Lower leg skin (tissue), 4 donors: ENCODE data around the gene MAN1C1. TPM values are rescaled to one million over a fixed set of nuclear protein-coding genes. Genes with fewer than 3 reads are reported as not detected.
A peak's percentile ranks its signal among the peaks of the same experiment; 100 is the strongest.

Source experiments
- DNase-seq, 2 donors: peaks; one replicate each; pipeline ENCODE4 v3.0.0-alpha.2; 2019; ENCODE audit warnings: low spot score in 2 of 2
- H3K4me3 ChIP-seq: fragments of 200-600 bp; sonication (generic); 2 replicates; pipeline ENCODE4 v1.5.1; 2017; ENCODE audit warnings: mild to moderate bottlenecking, low read depth; ENCODE audit not compliant: poor library complexity, severe bottlenecking
- POLR2A ChIP-seq, 2 donors: fragments of 450-650 bp; IDR thresholded peaks; one replicate each; pipeline ENCODE4 v1.6.1; 2016 to 2017; ENCODE audit warnings: antibody characterized with exemption in 2 of 2, mild to moderate bottlenecking in 1 of 2, moderate library complexity in 1 of 2
- WGBS, 2 donors: methylation state at CpG; one replicate each; pipeline ENCODE4 v1.1.5; 2018; 5-methylcytosine and 5-hydroxymethylcytosine counted together
- intact Hi-C: fragments of 100-400 bp; cut with DNase I; formaldehyde crosslinking; loops from one replicate; pipeline ENCODE4 v1.15.0; 2023; ENCODE audit warnings: low total_unique reads
- total RNA-seq, 4 donors: library from RNA; depleted of rRNA; stranded (reverse); fragments of >200 nt; gene quantifications; one replicate each; pipeline ENCODE4 v1.1.0, GENCODE V29; 2016
- TF ChIP-seq, protein P1 (sequence below), 3 donors: fragments of 450-650 bp; IDR thresholded peaks; one replicate each; pipeline ENCODE4 v1.5.1; 2016; ENCODE audit warnings: antibody characterized with exemption in 3 of 3, mild to moderate bottlenecking in 3 of 3, moderate library complexity in 2 of 3

Gene MAN1C1
- total RNA-seq, 4 donors from 2014 or later, result 5.9 to 7.3 (median 6.6) TPM

DNA sequence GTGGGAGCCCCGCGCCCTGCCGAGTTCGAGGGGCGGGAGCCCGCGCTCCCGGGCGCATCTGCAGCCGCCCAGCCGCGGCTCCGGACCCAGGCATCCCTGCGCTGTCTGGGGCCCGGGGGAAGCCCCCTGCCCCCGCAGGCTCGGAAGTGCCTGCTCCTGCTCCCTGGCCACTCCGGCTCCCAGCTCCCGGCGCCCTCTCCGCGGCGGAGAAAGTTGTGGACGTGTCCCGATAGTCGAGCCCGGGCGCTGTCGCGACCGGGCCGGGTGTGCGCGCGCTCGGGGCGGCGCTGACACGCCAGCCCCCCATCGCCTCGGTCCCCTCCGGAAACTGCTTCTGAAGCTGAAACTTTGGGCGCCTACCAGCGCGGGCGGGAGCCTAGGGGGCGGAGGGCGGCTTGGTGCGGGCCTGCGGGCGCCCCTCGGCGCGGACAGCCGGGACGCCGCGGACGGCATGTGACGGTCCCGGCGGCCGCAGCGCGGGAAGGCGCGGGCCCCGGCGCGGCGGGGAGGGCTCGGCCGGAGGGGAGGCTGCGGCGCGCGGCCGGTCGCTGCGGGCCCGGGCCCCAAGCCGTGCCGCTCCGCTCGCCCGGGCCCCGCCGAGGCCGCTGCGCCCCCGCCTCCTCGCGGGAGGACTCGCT lies 515 bp downstream of the MAN1C1 start:
- 0 to 3% methylated on average over 39 of the region's 94 CpGs for WGBS, 2 donors
- intact Hi-C loops, result loop anchor here (5.0 kb wide), 1 partner anchor 180 kb away; no protein-coding TSS in a partner anchor
- peak in 1 of 2 donors; percentile 86 for DNase-seq
- TF ChIP-seq POLR2A (IDR thresholded peaks at IDR 0.05), result no peak
- TF ChIP-seq, protein P1, sequence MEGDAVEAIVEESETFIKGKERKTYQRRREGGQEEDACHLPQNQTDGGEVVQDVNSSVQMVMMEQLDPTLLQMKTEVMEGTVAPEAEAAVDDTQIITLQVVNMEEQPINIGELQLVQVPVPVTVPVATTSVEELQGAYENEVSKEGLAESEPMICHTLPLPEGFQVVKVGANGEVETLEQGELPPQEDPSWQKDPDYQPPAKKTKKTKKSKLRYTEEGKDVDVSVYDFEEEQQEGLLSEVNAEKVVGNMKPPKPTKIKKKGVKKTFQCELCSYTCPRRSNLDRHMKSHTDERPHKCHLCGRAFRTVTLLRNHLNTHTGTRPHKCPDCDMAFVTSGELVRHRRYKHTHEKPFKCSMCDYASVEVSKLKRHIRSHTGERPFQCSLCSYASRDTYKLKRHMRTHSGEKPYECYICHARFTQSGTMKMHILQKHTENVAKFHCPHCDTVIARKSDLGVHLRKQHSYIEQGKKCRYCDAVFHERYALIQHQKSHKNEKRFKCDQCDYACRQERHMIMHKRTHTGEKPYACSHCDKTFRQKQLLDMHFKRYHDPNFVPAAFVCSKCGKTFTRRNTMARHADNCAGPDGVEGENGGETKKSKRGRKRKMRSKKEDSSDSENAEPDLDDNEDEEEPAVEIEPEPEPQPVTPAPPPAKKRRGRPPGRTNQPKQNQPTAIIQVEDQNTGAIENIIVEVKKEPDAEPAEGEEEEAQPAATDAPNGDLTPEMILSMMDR (IDR thresholded peaks at IDR 0.05), result no peak
- H3K4me3 ChIP-seq, result peak overlapping the region; percentile 73

DNA sequence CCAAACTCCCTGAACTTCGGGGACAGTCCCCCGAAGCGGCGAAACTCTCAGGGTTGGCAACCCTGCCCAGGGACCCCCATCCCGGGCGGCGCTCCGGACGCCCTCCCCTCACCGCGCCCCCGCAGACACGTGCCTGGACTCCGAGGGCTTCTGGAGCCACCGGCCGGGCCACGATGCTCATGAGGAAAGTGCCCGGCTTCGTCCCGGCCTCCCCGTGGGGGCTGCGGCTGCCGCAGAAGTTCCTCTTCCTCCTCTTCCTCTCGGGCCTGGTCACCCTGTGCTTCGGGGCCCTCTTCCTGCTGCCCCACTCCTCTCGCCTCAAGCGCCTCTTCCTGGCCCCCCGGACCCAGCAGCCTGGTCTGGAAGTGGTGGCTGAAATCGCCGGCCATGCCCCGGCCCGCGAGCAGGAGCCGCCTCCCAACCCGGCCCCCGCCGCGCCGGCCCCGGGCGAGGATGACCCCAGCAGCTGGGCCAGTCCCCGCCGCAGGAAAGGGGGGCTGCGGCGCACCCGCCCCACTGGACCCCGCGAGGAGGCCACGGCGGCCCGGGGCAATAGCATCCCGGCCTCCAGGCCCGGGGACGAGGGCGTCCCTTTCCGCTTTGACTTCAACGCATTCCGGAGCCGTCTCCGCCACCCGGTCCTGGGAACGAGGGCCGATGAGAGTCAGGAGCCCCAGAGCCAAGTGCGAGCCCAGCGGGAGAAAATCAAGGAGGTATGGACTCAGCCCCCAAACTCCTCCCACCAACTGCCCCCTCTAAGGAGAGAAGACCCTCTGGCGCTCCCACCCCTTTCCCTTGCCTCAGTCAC lies 1.2 kb downstream of the MAN1C1 start:
- TF ChIP-seq, protein P1 (IDR thresholded peaks at IDR 0.05), result no peak
- no peak for TF ChIP-seq POLR2A (IDR thresholded peaks at IDR 0.05)
- DNase-seq, result peak in 1 of 2 donors; percentile 87
- WGBS, 2 donors, result 7 to 15% methylated on average over 25 to 46 of the region's 66 CpGs
- intact Hi-C loops, result loop anchor here (5.0 kb wide), 1 partner anchor 179 kb away; no protein-coding TSS in a partner anchor
- peak overlapping the region; percentile 14 for H3K4me3 ChIP-seq

DNA sequence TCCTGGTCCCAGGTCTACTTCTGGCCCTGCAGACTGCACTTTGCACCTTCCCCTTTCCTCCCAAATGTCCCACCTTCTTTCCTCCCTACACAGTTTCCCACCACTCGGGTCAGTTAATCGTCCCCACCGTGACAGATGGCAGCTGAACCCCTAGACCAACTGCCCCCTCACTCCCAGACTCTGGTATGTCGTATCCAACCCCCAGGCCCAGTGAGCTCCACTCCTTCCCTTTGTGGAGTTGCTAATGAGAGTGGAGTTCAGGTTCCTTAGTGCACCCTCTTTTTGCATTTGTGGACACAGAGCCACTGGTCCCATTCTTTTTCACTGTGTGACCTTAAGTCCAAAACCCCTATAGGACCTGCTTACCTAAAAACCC lies 1.8 kb downstream of the MAN1C1 start:
- H3K4me3 ChIP-seq, result no peak overlapping the region
- intact Hi-C loops, result loop anchor here (5.0 kb wide), 1 partner anchor 179 kb away; no protein-coding TSS in a partner anchor
- DNase-seq, result peak in 1 of 2 donors; percentile 80
- TF ChIP-seq, protein P1 (IDR thresholded peaks at IDR 0.05), result no peak
- no peak for TF ChIP-seq POLR2A (IDR thresholded peaks at IDR 0.05)
- WGBS, 2 donors, result 42 to 61% methylated on average over 4 of the region's 4 CpGs

DNA sequence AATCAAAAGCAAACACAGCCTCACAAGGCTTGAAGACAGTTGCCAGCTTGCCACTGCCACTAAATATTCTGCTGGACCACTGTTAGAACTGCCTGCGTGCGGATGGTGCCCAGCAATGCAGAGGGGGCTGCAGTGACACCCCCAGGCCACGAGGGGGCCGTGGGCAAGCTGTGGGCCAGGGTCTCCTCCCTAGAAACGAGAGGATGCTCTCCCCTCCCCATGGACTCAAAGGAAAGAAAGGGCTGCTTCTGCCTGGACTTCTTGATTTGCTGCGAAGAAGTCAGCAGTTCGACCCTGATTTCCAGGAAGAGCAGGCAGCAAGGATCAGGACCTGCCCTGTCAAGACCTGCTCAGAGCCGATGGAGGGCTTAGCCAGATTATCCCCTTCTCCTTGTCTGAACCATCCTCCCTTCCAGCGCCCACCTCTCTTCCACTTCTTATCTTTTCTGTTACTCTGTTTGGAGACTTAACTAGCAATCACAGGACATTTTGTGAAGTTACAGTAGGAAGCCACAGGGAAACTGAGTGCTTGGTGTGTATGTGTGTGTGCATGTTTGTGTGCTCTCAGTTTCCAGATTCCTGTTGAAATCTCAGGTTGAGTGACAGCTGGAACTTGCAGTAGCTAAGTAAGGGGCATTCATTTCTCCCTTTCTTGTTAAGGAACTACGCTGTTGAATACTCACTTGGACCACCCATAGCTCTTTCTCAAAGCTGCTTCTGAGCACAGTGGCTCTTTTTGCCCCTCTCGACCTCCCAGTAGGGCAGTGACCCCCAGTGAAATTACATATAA lies 2.7 kb downstream of the MAN1C1 start:
- 32 to 35% methylated on average over 9 to 11 of the region's 11 CpGs for WGBS, 2 donors
- peak in 1 of 2 donors; percentile 88 for DNase-seq
- H3K4me3 ChIP-seq, result no peak overlapping the region
- intact Hi-C loops, result loop anchor here (5.0 kb wide), 1 partner anchor 178 kb away; no protein-coding TSS in a partner anchor
- TF ChIP-seq, protein P1 (IDR thresholded peaks at IDR 0.05), result no peak
- no peak for TF ChIP-seq POLR2A (IDR thresholded peaks at IDR 0.05)

DNA sequence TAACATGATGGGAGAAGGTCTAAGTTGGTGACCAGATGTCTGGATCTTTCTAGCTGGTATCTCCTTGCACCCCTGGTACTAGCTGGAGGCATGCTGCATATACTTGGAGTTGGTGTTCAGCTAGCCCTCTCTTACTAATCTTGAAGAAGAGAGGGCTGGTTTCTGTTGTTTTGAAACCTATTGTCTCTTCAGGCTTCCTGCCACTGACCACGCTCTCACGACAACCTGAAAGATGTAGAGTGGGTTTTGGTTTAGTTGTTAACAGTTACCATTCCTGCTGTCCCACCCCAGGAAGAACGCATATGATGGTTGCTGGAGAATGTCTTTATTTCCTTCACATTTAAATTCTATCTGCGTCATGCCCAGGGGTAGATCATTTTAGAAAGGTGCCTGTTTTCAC lies 3.6 kb downstream of the MAN1C1 start:
- TF ChIP-seq, protein P1 (IDR thresholded peaks at IDR 0.05), result no peak
- no peak for TF ChIP-seq POLR2A (IDR thresholded peaks at IDR 0.05)
- no peak overlapping the region for H3K4me3 ChIP-seq
- WGBS, 2 donors, result 56 to 62% methylated on average over 4 of the region's 4 CpGs
- intact Hi-C loops, result no loop called here
- DNase-seq, result peak in 1 of 2 donors; percentile 29
